ENCODE measurements around the gene TNS1.

DNA sequence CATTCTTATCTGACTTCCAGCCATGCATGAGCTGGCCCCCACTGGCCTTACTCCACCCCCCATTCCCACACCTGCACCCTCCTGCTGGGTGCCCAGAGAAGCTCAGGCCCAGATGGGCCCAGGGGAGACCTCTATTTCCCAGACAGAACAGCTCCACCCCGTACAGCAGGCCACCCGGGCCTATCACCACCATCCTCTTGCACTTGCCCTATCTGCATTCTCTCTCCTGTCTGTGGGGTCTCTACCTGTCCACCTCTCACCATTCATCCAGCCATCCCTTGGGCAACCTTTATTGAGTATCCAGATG, 25.3 kb upstream of the TNS1 start:
- TF ChIP-seq POLR2A (IDR thresholded peaks at IDR 0.05): no peak
- TF ChIP-seq, protein P1, sequence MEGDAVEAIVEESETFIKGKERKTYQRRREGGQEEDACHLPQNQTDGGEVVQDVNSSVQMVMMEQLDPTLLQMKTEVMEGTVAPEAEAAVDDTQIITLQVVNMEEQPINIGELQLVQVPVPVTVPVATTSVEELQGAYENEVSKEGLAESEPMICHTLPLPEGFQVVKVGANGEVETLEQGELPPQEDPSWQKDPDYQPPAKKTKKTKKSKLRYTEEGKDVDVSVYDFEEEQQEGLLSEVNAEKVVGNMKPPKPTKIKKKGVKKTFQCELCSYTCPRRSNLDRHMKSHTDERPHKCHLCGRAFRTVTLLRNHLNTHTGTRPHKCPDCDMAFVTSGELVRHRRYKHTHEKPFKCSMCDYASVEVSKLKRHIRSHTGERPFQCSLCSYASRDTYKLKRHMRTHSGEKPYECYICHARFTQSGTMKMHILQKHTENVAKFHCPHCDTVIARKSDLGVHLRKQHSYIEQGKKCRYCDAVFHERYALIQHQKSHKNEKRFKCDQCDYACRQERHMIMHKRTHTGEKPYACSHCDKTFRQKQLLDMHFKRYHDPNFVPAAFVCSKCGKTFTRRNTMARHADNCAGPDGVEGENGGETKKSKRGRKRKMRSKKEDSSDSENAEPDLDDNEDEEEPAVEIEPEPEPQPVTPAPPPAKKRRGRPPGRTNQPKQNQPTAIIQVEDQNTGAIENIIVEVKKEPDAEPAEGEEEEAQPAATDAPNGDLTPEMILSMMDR (IDR thresholded peaks at IDR 0.05): no peak

Data from lower leg skin (tissue), 3 donors.